Nephron progenitor cell (in vitro differentiated cells): ENCODE measurements around the gene STXBP5L.
"Not testable (repeated sequence)": the region's sequence is repeated elsewhere in the genome, so short reads cannot be mapped to it uniquely, and the experiment has no call there.

Experiments
- DNase-seq: peaks from one replicate; pipeline ENCODE4 v3.0.0; 2021
- H3K27ac Mint-ChIP-seq: 2 replicates; pipeline ENCODE4 v1.8.0; 2021; ENCODE audit warnings: mild to moderate bottlenecking, moderate library complexity, mixed read lengths
- H3K27me3 Mint-ChIP-seq: 2 replicates; pipeline ENCODE4 v1.8.0; 2021; ENCODE audit warnings: mild to moderate bottlenecking, low read depth, mixed read lengths; ENCODE audit not compliant: poor library complexity
- H3K36me3 Mint-ChIP-seq: 2 replicates; pipeline ENCODE4 v1.8.0; 2021; ENCODE audit warnings: low read depth, mixed read lengths
- H3K4me1 Mint-ChIP-seq: 2 replicates; pipeline ENCODE4 v1.8.0; 2021; ENCODE audit warnings: mixed read lengths
- H3K4me3 Mint-ChIP-seq: 2 replicates; pipeline ENCODE4 v1.8.0; 2021; ENCODE audit warnings: mild to moderate bottlenecking, moderate library complexity, mixed read lengths
- H3K9me3 Mint-ChIP-seq: 2 replicates; pipeline ENCODE4 v1.8.0; 2021; ENCODE audit warnings: mild to moderate bottlenecking, moderate library complexity, mixed read lengths
- CTCF ChIP-seq: fragments of 200-600 bp; sonication (generic); IDR thresholded peaks from 2 replicates; pipeline ENCODE4 v1.5.0; 2021; ENCODE audit warnings: antibody characterized with exemption

STXBP5L gene

GRCh38 chr3:121436074-121436473, 528.1 kb downstream of the STXBP5L start:
- H3K36me3 Mint-ChIP-seq: peaks cover 24% of the 10 kb centered on the region
- TF ChIP-seq CTCF: no peak
- H3K27me3 Mint-ChIP-seq: no peaks in the 10 kb centered on the region
- H3K9me3 Mint-ChIP-seq: no peaks in the 10 kb centered on the region
- DNase-seq: no peak
- H3K4me3 Mint-ChIP-seq: no peak overlapping the region
- H3K27ac Mint-ChIP-seq: no peak overlapping the region
- no peaks in the 10 kb centered on the region for H3K4me1 Mint-ChIP-seq

GRCh38 chr3:121436641-121437040, 528.6 kb downstream of the STXBP5L start:
- TF ChIP-seq CTCF: no peak
- Mint-ChIP-seq H3K27ac (peak overlapping the region; percentile 70), H3K4me3 (no peak overlapping the region), H3K27me3 (no peaks in the 10 kb centered on the region), H3K9me3 (no peaks in the 10 kb centered on the region), H3K36me3 (peaks cover 19% of the 10 kb centered on the region), H3K4me1 (no peaks in the 10 kb centered on the region)
- DNase-seq: no peak

GRCh38 chr3:121443456-121443855, 535.5 kb downstream of the STXBP5L start:
- Mint-ChIP-seq H3K27me3 (no peaks in the 10 kb centered on the region), H3K9me3 (peaks cover 11% of the 10 kb centered on the region), H3K36me3 (peaks cover 49% of the 10 kb centered on the region), H3K27ac (no peak overlapping the region), H3K4me3 (no peak overlapping the region), H3K4me1 (no peaks in the 10 kb centered on the region)
- DNase-seq: no peak
- TF ChIP-seq CTCF: no peak

GRCh38 chr3:121451752-121452151, 543.7 kb downstream of the STXBP5L start:
- not testable (repeated sequence) for H3K27ac Mint-ChIP-seq, H3K27me3 Mint-ChIP-seq, H3K4me3 Mint-ChIP-seq, H3K4me1 Mint-ChIP-seq, DNase-seq
- Mint-ChIP-seq H3K9me3 (peaks cover 32% of the 10 kb centered on the region), H3K36me3 (peaks cover 88% of the 10 kb centered on the region)

GRCh38 chr3:121462565-121462964, 554.6 kb downstream of the STXBP5L start:
- DNase-seq: no peak
- peaks cover 12% of the 10 kb centered on the region for H3K9me3 Mint-ChIP-seq
- peak overlapping the region; percentile 62 for H3K27ac Mint-ChIP-seq
- peaks cover 63% of the 10 kb centered on the region for H3K36me3 Mint-ChIP-seq
- no peaks in the 10 kb centered on the region for H3K27me3 Mint-ChIP-seq
- H3K4me1 Mint-ChIP-seq: no peaks in the 10 kb centered on the region
- no peak overlapping the region for H3K4me3 Mint-ChIP-seq
- no peak for TF ChIP-seq CTCF

GRCh38 chr3:121463745-121464144, 555.7 kb downstream of the STXBP5L start:
- peaks cover 60% of the 10 kb centered on the region for H3K36me3 Mint-ChIP-seq
- no peak for DNase-seq
- no peak overlapping the region for H3K27ac Mint-ChIP-seq
- no peak overlapping the region for H3K4me3 Mint-ChIP-seq
- no peaks in the 10 kb centered on the region for H3K27me3 Mint-ChIP-seq
- TF ChIP-seq CTCF: no peak
- H3K4me1 Mint-ChIP-seq: no peaks in the 10 kb centered on the region
- H3K9me3 Mint-ChIP-seq: peaks cover 8% of the 10 kb centered on the region
